NCI-H510A treated with DMSO at 0.1 percent for 48 hours (cell line): ENCODE measurements around the gene ABR.
A peak's percentile ranks its signal among the peaks of the same experiment; 100 is the strongest.
"Not testable (repeated sequence)": the region's sequence is repeated elsewhere in the genome, so short reads cannot be mapped to it uniquely, and the experiment has no call there.

Experiments used
- DNase-seq: peaks from one replicate; lab custom pipeline; 2025; lab: John Stamatoyannopoulos, UW

Gene ABR

DNA sequence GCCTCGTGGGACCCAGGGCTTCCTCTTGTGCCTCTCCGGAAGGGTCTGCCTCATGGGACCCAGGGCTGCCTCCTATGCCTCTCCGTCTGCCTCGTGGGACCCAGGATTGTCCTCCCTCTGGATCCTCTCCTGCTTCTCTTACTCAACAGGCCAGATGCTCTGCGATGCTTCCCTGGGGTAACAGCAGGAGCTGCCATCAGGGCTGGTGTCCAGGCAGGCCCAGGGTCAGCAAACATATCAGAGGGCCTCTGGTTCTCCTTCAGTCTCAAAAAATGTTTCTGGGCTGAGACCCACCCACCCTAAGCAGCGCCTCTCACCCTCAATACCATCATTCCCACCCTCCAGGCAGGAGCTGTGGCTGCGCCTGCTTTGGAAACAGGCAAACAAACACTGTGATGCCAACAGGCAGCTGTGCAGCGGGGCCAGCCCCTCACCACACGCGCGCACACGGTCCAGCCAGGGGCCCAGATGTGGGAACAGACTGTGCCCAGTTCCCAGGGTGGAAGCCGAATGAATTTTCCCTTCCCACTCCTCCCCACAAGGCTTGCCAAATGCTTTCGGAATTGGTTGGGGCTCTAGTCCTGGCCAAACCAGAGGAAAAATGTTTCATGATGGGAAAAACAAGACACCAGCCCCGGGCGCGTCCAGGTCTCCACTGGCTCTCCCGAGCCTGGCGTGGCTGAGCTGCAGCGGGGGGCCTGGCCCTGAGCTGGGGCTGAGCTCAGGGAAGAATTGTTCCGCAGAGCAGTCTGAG lies 171.6 kb downstream of the ABR start:
- no peak for DNase-seq

DNA sequence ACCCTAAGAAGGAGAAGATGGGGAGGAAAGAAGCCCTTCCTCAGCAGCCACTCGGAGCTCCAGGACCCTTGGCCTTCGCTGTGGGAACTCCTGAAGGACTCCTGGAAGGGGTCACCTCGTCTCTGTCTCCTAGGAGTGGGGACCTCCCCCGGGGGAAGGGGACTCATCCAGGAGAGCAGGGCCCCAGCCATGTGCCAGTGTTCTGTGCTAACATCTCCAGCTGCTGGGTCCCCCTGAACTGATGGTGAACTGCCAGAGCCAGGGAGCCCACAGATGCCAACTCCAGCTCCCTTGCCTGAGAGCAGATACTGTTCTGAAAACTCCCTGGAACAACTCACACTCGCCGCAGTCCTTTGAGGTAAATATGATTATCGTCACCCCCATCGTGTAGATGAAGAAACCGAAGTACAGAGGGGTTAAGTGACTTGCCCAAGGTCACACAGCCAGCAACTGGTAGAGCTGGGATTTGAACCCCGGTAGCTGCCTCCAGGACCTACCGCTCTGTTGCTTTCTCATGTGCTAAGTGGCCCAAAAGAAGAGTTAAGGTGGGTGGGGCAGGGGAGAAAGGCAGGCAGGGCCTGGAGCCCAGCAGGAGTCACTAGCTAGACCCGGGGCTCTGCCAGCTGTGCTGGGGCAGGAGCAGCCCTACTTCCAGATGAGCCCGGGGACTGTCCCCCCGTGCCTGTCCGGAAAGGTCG lies 172.3 kb downstream of the ABR start:
- DNase-seq: no peak

DNA sequence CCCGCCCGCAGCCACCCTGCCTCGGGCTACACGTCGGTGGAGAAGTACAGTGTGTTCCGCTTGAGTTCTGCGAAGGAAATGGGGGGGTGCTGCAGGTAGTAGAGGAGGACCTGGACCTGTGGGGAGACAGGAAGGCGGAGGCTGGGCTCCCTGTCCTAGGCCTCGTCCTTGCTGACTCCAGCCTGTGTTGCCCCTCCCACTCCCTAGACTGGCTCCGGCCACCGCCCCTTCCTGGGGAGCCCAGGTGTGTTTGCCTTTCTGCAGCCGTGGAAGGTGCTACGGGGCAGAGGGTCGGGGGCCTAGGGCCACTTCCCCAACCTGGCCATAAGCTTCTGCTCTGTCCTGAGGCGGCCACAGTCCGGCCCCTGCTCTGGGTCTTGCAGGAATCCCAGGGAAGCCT lies 173.7 kb downstream of the ABR start:
- DNase-seq: peak; percentile 2

DNA sequence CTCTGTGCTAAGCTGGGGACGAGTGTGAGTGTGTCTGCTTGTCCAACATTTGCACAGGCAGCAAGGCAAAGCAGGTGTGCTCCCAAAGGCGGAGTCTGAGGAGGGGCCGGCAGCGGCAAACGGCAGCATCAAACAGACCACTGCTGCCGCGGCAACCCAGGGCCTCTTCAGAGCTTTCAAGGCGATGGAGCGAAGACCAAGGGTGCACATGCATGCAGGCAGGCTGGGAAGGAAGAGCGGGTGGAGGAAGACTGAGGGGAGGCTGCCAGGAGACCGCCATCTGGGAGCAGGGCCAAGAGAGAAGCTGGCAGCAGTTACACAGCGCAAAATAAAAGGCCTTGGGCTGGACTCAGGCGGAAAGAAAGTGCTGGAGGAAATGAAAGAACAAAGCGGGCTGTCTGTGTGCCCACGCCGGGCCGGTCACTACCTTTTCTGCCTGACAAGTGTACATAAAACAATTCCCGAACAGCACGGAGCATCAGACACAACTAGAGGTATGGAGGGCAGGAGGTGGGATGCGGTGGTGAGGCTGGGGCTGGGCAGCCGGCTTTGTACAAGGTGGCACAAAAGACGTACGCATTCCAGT lies 174.3 kb downstream of the ABR start:
- DNase-seq: no peak

DNA sequence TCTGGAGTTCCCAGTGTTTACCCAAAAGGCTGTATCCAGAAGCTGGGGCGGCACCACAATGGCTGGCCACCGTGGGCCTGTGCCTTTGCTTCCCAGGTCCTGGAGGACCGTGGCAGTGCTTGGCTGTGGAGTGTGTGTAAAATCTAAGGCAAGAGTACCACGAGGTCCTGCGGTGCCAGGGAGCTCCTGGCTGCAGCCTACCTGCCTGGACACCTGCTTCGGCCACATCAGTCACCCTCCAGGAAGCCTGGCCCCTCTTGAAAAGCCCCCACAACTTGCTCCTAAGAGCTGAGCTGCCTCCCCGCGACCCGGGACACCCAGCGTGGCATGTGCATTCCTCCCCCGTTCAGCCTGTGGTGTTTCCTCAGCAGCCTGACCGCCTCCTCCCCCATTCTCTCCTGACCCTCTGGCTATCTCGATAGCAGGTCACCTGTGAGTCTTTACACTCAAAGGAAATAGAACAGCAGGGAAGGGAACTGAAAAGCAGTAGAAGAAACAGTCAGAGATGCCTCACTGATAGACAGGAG lies 174.9 kb downstream of the ABR start:
- DNase-seq: no peak

DNA sequence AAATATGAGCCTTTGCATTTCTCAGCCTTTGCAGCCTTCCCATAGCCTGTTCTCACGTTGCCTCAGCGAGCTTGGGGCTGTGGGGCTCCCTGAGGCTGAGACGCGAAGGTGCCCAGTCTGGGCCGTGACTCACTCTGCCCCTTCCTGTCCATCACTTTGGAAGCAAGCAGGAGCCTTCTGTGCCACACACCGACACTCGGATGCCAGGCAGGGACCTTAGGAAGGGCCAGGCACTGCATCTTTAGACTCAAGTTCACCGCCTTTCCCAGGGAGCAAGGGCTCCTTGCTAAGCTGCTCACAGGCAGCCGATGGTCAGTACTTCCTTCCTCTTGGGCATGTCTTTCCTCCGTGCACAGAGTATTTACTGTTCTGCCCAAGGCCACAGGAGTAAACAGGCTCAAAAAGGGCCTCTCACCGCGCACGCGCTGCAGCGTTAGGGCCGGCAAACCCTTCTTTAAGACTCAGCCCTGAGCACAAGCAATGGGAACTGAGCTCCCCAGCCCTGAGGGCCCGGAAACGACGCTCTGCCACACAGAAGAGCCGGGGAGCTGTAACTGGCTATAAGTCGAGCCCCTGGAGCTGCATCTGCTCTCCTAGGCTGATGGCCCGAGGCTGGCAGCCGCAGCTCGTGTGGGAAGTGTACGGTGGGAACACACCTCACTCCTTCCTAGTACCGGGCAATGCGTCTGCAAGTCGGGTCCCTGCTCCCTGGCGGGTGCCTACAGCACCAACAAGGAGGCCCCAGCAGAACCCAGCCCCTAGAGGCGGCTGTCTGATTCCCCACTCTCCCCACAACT lies 175.6 kb downstream of the ABR start:
- no peak for DNase-seq

DNA sequence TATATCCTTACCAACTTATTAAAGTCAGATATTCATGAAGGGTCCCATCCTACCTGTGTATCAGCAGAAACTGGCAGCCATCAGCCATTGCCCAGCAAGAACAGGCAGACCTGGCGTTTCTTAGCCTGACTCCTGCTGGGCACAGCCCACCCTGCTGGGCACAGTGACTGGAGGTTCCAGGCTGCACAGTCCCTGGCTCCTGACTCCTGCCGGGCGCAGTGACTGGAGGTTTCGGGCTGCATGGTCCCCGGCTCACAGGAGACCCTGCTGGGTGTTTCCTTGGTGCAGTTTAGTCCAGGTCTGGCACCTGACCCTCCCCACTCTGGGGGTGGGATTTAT lies 176.2 kb downstream of the ABR start:
- no peak for DNase-seq

DNA sequence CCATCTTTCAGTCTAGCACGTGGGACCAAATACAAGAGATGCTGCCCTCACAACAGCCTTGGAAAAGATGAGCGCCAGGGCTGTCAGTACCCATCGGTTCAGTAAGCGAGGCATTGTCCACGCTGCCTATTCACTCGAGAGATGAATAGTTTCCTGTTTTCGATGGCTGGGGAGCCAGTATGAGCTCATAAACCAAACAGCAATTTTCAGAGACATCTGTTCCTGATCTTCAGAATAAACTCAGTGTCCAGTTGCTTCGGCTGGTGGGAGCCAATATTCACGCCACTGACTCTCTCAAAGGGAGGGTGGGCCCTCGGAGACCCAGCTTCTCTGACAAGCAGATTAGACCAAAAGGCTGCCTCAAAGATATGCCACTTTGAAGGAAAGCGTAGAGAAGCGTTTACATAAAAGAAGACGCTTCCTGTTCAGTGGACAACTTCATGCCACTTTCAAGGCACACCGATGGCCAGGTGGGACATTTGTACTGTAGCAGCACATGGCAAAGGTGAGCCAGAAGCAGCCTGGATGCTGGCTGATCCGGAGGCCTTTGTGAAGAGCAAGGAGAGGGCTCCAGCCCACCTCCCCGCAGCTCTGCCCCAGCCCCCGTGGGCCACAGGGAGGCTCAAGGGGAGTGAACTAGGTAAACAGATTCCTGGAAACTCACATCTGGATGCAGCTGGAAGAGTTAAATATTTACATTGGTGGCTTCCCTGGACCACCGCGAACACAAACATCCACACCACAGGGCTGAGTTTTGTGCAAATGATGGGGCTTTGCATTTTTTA lies 176.8 kb downstream of the ABR start:
- no peak for DNase-seq

DNA sequence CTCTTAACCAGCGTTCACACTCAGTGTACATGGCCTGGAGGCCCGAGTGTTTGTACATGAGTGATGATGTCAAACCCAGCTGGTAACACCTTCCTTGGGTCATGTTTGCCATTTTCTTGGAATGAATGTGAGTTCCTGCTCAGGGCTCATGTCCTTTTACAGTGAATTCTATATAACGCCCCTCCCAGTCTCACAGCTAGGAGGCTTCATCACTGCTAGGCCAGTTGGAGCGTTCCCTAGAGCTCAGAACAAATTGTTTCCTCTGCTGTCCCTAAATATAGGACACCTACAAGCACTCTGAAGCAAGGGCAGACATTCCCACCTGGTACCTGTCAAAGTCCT lies 177.4 kb downstream of the ABR start:
- DNase-seq: no peak

DNA sequence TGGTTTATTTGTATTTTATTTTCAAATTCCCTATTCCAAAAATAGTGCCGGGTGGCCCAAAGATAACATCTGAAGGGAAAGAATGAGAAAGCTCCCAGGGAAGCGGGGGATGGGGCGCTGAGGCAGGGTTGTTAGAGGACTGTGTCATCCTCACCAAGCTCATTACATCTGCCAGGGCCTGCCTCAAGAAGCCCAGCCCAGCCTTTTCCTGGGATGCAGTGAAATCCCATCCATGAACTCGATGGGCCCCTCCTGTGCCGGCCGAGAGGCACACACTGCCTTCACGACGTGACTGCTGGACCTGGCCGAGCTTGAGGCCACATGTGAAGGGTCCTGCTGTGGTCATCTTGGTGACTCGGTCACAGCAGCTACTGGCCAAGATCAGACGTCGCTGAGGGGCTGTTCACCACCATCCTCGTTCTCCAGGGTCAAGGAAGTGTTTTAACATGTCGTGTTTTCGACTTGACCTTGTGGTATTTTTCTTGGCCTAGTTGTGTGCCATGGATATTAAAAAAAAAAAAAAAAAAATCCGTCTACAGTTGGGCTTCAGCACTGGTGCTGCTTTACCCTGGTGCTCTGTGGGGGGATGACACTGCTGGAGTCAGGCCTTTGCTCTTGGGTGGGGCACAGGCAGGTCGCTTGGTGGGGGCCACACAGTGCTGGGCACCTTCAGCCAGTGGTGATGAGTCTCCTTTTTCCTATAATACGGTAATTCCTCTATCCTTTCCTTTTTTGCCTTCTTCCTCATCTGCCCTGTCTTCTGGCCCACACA lies 178.0 kb downstream of the ABR start:
- no peak for DNase-seq

DNA sequence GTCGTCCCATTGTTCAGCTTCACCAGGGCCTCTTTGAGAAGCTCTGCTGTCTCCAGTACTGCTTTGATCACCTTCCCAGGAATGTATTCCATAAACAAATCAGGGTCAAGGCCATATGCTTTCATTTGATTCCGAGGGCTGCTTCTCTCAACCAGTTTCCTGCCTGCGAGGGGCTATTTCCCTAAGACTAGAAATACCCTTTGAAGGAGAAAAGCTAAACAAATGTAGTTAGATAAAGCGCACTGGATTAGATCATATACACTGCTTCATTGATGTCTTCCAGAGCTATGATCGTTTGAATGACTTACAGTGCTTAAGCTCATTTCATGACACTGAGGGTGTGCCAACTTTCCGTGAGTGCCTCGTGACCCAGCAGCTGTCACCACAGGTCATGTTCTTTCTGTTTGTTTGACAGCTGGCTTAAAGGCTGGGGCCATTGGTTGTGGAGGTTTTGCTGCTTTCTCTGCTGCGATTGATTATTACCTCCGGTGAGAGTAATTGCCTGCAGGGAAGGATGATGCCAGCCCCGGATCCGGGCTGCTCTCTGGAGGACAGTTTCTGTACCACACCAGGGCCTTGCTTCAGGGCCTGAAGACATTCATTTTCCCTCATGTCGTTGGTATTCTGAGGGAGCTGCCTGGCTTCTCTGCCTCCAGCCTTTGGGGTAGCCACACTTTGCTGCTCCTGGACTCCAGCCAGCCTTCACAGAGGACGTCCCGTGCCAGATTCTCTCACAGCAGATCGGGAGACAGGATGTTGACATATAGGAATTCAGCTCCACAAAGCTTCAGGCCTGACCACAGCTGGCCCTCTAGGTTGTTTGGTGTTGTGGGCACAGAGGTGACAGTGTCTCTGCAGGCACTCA lies 179.0 kb downstream of the ABR start:
- DNase-seq: no peak

DNA sequence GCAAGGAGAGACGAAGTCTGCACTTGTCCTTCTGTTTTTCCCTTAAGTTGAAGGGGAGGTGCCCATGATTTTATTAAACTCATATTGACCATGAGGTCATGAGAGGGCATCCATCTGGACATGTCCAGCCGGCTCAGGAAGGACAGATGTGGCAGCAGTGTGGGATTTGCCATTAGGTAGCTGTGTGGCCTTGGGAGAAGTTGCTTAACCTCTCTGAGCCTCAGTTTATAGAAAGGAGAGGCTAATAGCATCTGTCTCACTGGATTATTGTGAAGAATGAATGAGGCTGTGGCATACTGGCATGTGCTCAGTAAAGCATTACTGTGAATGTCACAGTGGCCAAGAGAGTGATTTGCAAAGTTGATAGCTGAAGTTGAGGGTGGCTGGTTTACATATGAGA lies 181.7 kb downstream of the ABR start:
- no peak for DNase-seq

DNA sequence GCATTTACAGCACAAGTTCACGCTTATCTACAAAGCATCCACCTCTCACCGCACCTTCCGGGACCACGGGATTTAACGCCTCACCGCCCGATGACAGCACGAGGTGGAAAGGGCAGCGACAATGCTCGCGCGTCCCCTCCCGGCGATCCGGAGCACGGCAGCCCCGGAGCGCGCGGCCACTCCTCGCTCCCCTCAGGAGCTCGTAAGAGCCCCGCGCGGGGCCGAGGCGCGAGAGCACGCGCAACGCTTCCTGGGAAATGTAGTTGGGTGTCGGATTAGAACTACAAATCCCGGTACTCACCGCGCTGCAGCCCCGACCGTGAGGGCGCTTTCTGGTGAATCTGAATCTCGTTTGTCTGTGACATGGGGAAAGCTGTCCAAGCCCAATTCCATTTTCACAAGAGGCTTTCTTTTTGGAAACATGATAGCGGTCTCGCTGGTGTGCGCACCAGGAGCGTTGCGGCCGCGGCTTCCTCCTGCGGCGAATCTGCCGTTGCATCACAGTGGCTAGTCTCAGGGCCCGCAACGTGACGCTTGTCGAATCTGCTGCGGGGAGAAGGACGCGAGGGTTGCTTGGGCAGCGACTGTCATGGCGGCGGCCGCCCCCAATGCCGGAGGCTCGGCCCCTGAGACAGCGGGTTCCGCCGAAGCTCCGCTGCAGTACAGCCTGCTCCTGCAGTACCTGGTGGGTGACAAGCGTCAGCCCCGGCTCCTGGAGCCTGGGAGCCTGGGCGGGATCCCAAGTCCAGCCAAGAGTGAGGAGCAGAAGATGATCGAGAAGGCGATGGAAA lies 183.0 kb downstream of the ABR start, which contains the start of gene TIMM22:
TSS of gene TIMM22 (plus strand) at position 576 of the 791 bp plus-strand sequence. CDS start at position 590, 14 bp downstream.
- DNase-seq: peak; percentile 87

DNA sequence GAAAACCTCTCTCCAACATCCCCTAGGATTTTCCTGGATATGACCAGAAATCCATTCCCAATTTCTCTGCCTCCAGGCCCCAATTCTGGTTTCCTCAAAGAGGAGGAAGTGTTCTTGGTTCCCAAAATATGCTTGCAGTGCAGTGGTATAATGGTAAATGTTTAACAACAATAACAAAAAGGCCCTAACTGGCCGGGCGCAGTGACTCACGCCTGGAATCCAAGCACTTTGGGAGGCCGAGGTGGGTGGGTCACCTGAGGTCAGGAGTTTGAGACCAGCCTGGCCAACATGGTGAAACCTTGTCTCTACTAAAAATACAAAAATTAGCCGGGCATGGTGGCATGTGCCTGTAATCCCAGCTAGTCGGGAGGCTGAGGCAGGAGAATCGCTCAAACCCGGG lies 184.5 kb downstream of the ABR start:
- DNase-seq: not testable (repeated sequence)

DNA sequence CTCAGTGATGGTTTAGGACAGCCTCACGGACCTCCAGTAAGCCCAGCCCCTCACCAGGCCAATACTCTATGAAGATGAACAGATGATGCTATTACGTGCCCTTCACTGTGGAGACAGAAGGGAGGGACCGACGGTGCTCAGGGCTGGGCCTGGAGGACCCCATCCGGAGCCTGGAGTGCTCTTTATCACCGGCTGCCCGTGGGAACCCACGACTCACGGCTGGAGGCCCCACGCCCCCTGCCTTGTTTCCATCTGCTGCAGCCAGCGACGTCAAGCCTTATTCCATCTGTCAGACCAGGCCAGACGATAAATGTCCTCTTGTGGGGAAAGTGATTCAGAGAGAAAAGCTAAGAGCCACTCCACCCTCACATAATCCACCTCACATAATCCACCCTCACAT lies 186.8 kb downstream of the ABR start:
- no peak for DNase-seq

DNA sequence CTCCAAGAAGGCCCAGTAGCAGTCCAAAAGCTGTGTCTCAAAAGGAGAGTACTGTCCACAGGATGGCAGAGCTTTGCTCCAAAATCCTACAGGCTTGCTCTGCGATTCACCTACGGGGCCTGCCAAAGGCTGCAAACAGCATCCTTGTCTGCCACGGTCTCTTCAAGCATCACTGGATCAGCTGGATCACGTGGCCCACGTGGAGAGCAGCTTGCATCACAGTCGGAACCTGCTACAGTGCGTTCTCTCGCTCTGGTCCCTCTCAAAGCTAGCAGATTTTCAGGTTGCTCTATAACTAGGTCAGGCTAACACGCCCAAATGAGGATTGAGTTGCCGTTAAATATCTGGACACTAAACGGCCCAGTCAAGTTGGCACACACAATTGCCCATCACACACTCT lies 191.2 kb downstream of the ABR start:
- no peak for DNase-seq

DNA sequence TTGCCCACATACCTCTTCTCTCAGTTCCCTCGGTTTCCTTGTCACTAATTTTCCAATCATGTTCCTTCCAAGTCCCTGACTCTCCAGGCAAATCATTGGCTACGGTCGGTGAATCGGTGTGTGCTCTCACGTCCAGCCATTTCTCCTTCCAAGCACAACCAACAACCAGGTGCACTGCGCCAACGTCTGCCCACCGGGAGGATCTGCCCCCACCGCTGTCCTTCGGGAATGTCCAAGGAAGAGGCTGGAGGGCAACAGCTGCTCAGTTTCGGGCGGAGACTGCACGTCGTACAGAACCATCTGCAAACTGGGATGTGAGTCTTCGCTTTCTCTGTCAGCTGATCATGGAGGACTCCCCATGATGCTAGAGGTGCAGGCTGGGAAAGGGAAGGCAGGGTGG lies 191.8 kb downstream of the ABR start:
- no peak for DNase-seq

DNA sequence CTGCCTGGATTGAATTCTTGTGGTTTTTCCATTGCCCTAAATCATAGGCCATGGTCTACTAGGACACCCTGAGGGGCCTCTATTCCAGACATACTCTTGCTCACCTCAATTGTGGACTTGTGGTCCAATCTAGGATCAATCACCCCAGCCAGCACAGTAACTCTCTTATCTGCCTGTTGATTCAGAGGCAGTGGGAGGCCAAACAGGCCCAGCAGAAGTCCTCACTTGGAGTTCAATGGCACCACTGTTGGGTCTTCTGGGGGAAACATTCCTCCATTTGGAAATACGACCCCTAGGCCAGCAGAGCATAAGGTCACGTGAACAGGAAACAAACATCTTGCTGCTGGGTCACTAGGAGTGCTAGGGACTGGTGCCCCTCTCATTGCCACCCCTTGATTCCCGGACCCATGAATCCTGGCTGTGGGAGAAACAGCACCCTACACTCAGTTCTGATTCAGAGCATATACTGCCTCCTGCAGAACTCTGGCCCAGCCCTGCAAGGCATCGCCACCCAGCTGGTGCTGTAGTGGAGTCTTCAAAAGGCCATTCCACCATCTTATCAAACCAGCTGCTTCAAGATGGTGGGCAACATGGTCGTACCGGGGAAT lies 193.4 kb downstream of the ABR start:
- no peak for DNase-seq

DNA sequence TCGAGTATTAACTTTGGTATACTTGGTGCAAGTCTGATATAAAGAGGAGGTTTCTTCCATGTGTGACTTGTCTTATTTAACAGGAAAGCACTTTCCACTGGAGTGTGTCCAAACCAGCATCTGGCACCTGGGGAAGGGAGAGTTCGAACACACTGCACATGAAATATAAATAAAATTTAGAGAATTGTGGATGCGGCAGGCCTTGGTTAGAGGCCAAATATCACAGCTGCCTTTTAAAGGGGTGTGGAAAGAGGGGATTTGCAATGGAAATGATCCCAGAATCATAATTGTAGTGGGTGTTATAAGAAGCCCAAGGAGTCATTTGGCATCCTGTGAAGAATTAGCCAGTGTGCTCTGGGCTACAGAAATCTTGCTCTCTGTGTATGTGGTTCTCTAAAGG lies 195.9 kb downstream of the ABR start:
- no peak for DNase-seq
